ENCODE results near the gene DAND5.

Gene DAND5

DNA sequence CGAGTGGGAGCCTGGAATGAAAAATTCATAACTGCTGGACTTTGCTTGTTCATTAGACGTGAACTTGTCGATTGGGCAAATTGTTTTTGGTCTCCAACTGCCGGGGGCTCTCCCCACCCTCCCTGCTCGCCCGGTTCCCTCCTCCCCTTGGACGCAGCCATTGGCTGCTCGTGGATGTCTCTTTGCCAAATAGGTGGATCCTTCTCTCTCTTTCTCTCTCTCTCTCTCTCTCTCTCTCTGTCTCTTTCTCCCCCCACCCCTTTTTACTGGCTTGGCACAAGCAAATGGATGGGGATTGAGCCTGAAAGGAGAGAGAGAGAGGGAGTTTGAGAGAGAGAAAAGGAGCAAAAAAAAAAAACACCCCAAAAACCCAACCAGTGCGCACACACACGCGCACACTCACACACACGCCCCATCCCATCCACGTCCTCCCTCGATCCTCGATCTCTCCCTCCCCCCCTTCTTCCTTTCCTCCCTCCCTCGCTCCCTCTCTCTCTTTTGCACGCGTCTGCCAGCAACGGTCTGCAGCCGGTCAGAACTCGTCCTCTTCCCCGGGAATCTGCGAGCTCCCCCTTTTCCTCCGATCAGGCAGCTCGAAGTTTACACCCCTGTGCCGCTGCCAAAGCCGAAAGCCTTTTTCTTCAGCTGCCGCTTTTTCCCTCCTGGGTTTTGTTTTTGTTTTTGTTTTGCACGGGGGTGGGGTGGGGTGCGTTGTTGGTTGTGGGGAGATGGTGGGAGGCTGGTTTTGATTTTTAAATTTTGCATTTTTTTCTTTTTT, 53.7 kb downstream of the DAND5 start:
- DNase-seq (ENCODE audit: low read depth in 3 of 3), result no peak

DNA sequence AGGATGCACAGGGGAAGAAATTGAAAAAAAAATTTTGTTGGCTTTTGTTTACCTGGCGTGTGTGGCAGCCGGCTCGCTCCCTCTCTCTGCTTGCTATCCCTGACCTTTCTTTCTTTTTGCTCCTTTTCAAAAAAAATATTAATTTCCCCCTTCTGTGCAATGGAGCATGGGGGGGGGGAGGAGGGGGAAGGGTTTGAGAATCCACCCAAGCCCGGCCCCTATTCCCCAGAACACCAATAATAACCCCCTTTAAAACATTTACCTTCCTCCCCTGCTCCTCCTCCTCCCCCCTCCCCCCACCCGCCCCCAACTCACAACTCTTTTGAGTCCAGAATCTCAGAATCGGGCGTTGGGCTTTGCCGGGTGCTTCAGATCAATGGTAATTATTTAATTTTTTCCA, 54.3 kb downstream of the DAND5 start:
- DNase-seq (ENCODE audit: low read depth in 3 of 3), result no peak

Measured in stimulated activated CD4-positive, alpha-beta T cell treated with anti-CD3 and anti-CD28 coated beads, TNF-alpha, amount 100 ng/mL, for 4 hours (primary cell).